Breast epithelium (tissue), 4 donors: ENCODE data around the gene MYL4. TPM values are rescaled to one million over a fixed set of nuclear protein-coding genes. Genes with fewer than 3 reads are reported as not detected.
A peak's percentile ranks its signal among the peaks of the same experiment; 100 is the strongest.

Source experiments
- DNase-seq, 2 donors: peaks; one replicate each; pipeline ENCODE4 v3.0.0-alpha.2; 2019; ENCODE audit warnings: low spot score in 2 of 2
- H3K27ac ChIP-seq, 2 donors: fragments of 200-600 bp; sonication (generic) in 1 of 2; one replicate each; pipeline ENCODE4 v1.5.1; 2016 to 2019; ENCODE audit warnings: mild to moderate bottlenecking in 1 of 2
- H3K27me3 ChIP-seq, 2 donors: fragments of 200-600 bp; sonication (generic) in 1 of 2; one replicate each; pipeline versions ENCODE4 v1.5.1 to v1.6.0; 2017 to 2019; ENCODE audit warnings: control low read depth in 1 of 2, mild to moderate bottlenecking in 1 of 2
- H3K36me3 ChIP-seq: fragments of 200-600 bp; one replicate; pipeline ENCODE4 v1.5.1; 2019
- H3K4me1 ChIP-seq, 2 donors: fragments of 200-600 bp; sonication (generic); one replicate each; pipeline ENCODE4 v1.5.1; 2016 to 2019; ENCODE audit warnings: control low read depth in 1 of 2
- H3K4me3 ChIP-seq, 3 donors: fragments of 200-600 bp; sonication (generic); 1 replicate in 2 of 3; 2 replicates in 1 of 3; pipeline ENCODE4 v1.5.1; 2016 to 2019; ENCODE audit warnings: mild to moderate bottlenecking in 3 of 3, moderate library complexity in 2 of 3
- H3K9me3 ChIP-seq, 2 donors: fragments of 200-600 bp; sonication (generic) in 1 of 2; one replicate each; pipeline ENCODE4 v1.5.1; 2016 to 2019; ENCODE audit warnings: control low read depth in 1 of 2
- POLR2A ChIP-seq: fragments of 450-650 bp; IDR thresholded peaks from one replicate; pipeline ENCODE4 v1.6.1; 2016; ENCODE audit warnings: antibody characterized with exemption, mild to moderate bottlenecking, moderate library complexity
- POLR2AphosphoS5 ChIP-seq, 3 donors: sonication (generic); formaldehyde crosslinking; IDR thresholded peaks; one replicate each; pipeline ENCODE4 v1.6.1; 2017; ENCODE audit warnings: antibody characterized with exemption in 3 of 3
- intact Hi-C: fragments of 100-400 bp; cut with DNase I; formaldehyde crosslinking; loops from one replicate; pipeline ENCODE4 v1.15.1; 2023; ENCODE audit warnings: low total_unique reads
- total RNA-seq, 3 donors: library from RNA; depleted of rRNA; stranded (reverse); fragments of >200 nt; gene quantifications; one replicate each; pipeline ENCODE4 v1.1.0, GENCODE V29; 2016
- TF ChIP-seq, protein P1 (sequence below), 3 donors: fragments of 450-650 bp; IDR thresholded peaks; one replicate each; pipeline ENCODE4 v1.5.1; 2016 to 2017; ENCODE audit warnings: antibody characterized with exemption in 3 of 3, mild to moderate bottlenecking in 3 of 3, moderate library complexity in 3 of 3

MYL4 gene
- total RNA-seq, 3 donors from 2014 or later = not detected

DNA sequence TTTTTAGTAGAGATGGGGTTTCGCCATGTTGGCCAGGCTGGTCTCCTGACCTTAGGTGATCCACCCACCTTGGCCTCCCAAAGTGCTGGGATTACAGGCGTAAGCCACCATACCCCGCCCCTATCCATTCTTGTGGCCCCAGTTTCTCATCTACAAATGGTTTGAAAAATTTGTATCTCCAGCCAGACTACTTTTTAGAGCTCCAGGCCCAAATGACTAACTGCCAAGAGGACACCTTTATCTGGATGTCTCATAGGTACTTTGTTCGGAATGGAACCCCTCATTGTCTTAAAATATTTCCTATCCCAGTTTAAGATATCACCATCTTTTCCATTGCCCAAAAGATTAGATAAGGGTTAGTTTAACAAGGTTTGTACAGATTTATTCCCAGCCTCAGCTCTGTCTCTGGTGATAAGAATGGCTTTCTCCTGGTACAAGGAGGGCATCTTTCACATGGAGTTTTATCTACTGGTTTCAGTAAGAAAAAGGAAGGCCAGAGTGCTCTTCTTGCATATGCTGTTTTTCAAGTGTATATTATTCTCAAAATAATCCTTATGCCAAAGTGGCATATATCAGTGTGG is 15.1 kb upstream of the MYL4 start:
- H3K36me3 ChIP-seq = no peaks in the 10 kb centered on the region
- DNase-seq = no peak
- no peak overlapping the region for H3K27ac ChIP-seq
- H3K27me3 ChIP-seq = no peaks in the 10 kb centered on the region
- H3K4me1 ChIP-seq = no peaks in the 10 kb centered on the region
- intact Hi-C loops = no loop called here
- no peaks in the 10 kb centered on the region for H3K9me3 ChIP-seq
- TF ChIP-seq POLR2AphosphoS5 (IDR thresholded peaks at IDR 0.05) = no peak
- H3K4me3 ChIP-seq = no peak overlapping the region

DNA sequence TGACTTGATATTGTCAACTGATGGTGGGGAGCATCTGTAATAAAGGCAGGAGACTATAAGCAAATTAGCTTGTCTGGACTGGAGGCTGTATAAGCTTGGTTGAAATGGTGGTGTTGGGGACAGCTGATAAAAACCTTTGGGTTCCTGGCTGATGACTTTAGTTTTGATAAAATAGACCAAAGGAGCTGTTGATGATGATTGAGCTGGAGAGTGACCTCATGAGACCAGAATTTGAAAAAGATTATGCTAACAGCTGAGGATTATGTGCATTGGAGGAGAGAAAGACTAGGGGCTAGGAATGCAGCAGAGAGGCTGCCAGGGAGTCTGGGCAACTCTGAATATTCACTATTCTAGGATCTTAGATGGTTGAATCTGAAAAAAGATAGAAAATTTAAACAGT is 11.3 kb upstream of the MYL4 start:
- Histone ChIP-seq H3K36me3 (no peaks in the 10 kb centered on the region), H3K27me3 (no peaks in the 10 kb centered on the region), H3K4me1 (no peaks in the 10 kb centered on the region), H3K4me3 (no peak overlapping the region), H3K27ac (no peak overlapping the region), H3K9me3 (no peaks in the 10 kb centered on the region)
- no peak for TF ChIP-seq POLR2A
- intact Hi-C loops = no loop called here
- DNase-seq = no peak

DNA sequence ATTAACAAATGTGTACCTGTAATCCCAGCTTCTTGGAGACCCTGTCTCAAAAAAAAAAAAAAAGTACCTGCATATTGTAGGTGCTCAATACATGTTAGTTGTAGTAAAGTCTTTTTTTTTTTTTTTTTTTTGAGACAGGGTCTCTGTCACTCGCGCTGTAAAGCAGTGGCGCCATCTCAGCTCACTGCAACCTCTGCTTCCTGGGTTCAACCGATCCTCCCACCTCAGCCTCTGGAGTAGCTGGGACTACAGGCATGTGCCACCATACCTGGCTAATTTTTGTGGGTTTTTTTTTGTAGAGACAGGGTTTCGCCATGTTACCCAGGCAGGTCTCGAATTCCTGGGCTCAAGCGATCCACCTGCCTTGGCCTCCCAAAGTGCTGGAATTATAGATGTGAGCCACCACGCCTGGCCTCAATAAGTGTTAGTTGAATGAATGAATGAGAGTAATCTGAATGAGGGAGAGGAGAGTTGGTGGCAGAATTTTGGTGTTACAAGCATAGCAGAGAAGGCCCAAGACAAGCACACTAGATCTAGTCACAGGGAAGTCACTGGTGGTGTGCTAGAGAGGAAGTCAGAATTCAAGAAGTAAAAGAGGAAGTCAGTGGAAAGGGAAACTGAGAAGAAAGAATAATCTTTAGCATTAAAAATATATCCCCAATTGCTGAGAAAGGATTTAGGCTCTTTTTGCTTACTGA is 9.4 kb upstream of the MYL4 start:
- intact Hi-C loops = no loop called here
- Histone ChIP-seq H3K4me1 (peaks cover 0 to 3% of the 10 kb centered on the region in 2 donors), H3K27ac (no peak overlapping the region), H3K36me3 (no peaks in the 10 kb centered on the region), H3K27me3 (no peaks in the 10 kb centered on the region), H3K9me3 (no peaks in the 10 kb centered on the region), H3K4me3 (no peak overlapping the region)
- no peak for TF ChIP-seq POLR2A
- TF ChIP-seq, protein P1, sequence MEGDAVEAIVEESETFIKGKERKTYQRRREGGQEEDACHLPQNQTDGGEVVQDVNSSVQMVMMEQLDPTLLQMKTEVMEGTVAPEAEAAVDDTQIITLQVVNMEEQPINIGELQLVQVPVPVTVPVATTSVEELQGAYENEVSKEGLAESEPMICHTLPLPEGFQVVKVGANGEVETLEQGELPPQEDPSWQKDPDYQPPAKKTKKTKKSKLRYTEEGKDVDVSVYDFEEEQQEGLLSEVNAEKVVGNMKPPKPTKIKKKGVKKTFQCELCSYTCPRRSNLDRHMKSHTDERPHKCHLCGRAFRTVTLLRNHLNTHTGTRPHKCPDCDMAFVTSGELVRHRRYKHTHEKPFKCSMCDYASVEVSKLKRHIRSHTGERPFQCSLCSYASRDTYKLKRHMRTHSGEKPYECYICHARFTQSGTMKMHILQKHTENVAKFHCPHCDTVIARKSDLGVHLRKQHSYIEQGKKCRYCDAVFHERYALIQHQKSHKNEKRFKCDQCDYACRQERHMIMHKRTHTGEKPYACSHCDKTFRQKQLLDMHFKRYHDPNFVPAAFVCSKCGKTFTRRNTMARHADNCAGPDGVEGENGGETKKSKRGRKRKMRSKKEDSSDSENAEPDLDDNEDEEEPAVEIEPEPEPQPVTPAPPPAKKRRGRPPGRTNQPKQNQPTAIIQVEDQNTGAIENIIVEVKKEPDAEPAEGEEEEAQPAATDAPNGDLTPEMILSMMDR (IDR thresholded peaks at IDR 0.05) = no peak
- no peak for TF ChIP-seq POLR2AphosphoS5 (IDR thresholded peaks at IDR 0.05)
- DNase-seq = no peak

DNA sequence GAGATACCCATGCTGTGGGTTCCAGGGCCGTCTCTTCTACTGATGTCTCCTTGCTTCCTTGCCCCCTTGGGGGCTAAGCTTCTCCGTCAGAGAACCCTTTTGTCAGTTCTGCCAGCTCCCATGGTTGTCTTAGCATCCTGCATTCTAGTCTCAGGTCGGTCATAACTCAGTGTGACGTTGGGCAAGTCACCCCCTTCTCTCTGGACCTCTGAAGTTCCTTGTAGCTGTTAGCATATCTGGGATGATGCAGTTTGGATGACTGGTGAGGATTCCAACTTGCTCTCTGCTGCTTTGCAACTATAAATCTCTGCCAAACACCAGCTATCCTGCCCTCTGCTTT is 8.9 kb upstream of the MYL4 start:
- TF ChIP-seq POLR2A (no peak), POLR2AphosphoS5 (IDR thresholded peaks at IDR 0.05) (no peak)
- TF ChIP-seq, protein P1 (IDR thresholded peaks at IDR 0.05) = no peak
- H3K9me3 ChIP-seq = no peaks in the 10 kb centered on the region
- no peak for DNase-seq
- intact Hi-C loops = no loop called here
- no peaks in the 10 kb centered on the region for H3K27me3 ChIP-seq
- H3K4me1 ChIP-seq = peaks cover 0 to 7% of the 10 kb centered on the region in 2 donors
- H3K36me3 ChIP-seq = no peaks in the 10 kb centered on the region
- no peak overlapping the region for H3K4me3 ChIP-seq
- no peak overlapping the region for H3K27ac ChIP-seq

DNA sequence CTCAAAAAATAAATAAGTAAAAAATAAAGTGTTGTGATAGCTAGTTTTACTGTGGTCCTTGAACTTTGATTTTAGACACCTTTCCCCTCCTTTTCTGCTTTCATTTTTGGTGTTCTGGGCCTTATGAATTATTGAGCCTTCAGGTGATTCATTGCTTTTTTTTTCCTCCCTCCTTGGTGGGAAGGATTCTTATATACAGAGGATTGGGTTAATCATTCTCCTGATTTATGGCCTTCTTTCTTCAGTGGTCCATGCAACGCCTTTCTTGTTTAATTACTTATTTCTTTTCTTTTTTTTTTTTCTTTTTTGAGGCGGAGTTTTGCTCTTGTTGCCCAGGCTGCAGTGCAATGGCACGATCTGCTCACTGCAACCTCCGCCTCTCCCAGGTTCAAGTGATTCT is 8.0 kb upstream of the MYL4 start:
- Histone ChIP-seq H3K27me3 (no peaks in the 10 kb centered on the region), H3K4me3 (no peak overlapping the region), H3K36me3 (no peaks in the 10 kb centered on the region), H3K9me3 (no peaks in the 10 kb centered on the region), H3K27ac (no peak overlapping the region), H3K4me1 (peaks cover 0 to 7% of the 10 kb centered on the region in 2 donors)
- TF ChIP-seq, protein P1 (IDR thresholded peaks at IDR 0.05) = no peak
- TF ChIP-seq POLR2AphosphoS5 (IDR thresholded peaks at IDR 0.05) = no peak
- no peak for TF ChIP-seq POLR2A
- no peak for DNase-seq
- intact Hi-C loops = no loop called here

DNA sequence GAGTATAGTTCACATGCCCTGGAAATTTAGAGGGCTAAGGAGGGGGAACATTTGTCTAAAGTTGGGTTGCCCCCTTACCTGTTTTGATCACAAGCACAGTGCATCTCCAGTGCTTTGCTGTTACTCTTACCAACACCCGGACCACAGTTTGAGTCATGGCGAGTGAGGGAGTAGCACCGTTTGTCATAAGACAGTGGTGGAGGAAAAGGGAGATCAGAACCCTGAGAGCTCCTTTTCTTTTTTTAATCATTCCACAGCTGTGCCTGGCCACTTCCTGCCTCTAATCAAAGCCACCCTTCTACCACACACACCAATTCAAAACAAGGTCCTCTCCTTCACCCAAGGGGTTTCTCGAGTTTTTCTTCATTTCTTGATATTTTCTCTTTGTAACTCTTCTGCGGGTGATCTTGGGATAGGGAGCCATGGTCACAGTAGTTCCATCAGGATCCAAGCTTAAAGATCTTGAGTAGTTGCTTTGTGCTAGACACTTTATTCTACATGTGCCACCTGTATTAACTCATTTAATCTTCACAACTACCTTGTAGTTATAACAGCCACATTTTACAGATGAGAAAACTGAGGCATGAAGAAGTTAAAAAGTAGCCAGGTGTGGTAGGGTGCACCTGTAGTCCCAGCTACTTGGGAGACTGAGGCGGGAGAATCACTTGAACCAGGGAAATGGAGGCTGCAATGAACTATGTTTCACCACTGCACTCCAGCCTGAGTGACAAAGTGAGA is 5.0 kb upstream of the MYL4 start:
- H3K9me3 ChIP-seq = no peaks in the 10 kb centered on the region
- H3K4me3 ChIP-seq = no peak overlapping the region
- intact Hi-C loops = no loop called here
- no peaks in the 10 kb centered on the region for H3K27me3 ChIP-seq
- peak overlapping the region; percentile 87 to 89 for H3K27ac ChIP-seq
- H3K36me3 ChIP-seq = no peaks in the 10 kb centered on the region
- DNase-seq = no peak
- TF ChIP-seq POLR2A (no peak), POLR2AphosphoS5 (IDR thresholded peaks at IDR 0.05) (no peak)
- TF ChIP-seq, protein P1 (IDR thresholded peaks at IDR 0.05) = no peak
- H3K4me1 ChIP-seq = peaks cover 0 to 7% of the 10 kb centered on the region in 2 donors
